ENCODE measurements around the gene TAS2R20.

DNA sequence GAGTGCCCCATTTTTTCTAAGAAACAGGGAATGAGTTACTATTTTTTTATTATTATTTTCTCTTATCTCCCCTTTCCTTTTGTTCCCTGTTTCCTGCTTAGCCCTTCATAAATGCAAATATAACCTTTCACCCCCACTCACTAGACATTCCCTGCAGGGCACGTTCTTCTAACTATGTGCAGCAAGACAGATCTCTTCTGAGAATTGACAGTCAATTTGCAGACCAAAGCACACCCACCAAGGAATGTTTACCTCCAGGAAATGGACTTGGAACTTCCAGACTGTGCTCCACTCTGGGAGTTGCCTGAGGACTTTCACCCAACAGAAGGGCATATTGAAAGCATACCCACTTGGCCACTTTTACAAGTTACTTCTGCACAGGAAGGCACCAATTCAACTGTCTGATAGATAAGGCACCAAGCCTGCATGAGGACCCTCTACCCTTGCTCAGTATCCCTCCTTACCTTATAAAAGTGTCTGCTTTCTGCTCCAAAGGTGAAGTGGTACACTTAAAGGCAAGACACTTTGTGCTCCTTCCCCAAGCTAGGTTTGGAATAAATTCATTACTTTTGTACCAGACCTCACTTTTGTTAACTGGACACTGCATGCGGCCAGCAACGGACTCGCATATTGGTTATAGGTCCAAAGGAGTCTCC, 17.8 kb upstream of the TAS2R20 start:
- TF ChIP-seq POLR2AphosphoS5 (IDR thresholded peaks at IDR 0.05; ENCODE audit: low read depth, low read length) (no peak), SIN3A (IDR thresholded peaks at IDR 0.05; ENCODE audit: borderline replicate concordance, insufficient read depth, low read length) (no peak)
